ENCODE results near the gene PAF1. TPM values are rescaled to one million over a fixed set of nuclear protein-coding genes. Genes with fewer than 3 reads are reported as not detected.

The PAF1 gene
- total RNA-seq = 25.3 and 41.4 TPM in 2 replicates

GRCh38 chr19:39390751-39391437, at the start of gene PAF1, which contains the start of gene MED29:
PAF1 (minus strand) TSS chr19:39391106; CDS start chr19:39390864, 242 bp downstream.
MED29 (plus strand) TSS chr19:39391378; CDS start chr19:39391423, 45 bp downstream.

GRCh38 chr19:39435499-39436349, 44.8 kb upstream of the PAF1 start, which contains the start of gene RPS16:
RPS16 (minus strand) TSS chr19:39435949; CDS start chr19:39435895, 54 bp downstream.

GRCh38 chr19:39412100-39412866, 21.4 kb upstream of the PAF1 start, which contains the start of gene PLEKHG2:
PLEKHG2 (plus strand) TSS chr19:39412669; CDS start chr19:39414087, 1,418 bp downstream.

GRCh38 chr19:39406656-39407409, 15.9 kb upstream of the PAF1 start, which contains the start of gene ZFP36:
ZFP36 (plus strand) TSS chr19:39406847; CDS start chr19:39406905, 58 bp downstream.

GRCh38 chr19:39341719-39342604, 48.9 kb downstream of the PAF1 start, which contains the start of gene SAMD4B:
SAMD4B (plus strand) TSS chr19:39342421; CDS start chr19:39356894, 14,473 bp downstream.

Other genes with a start within 250 kb of the PAF1 start
- gene NCCRP1, start 194.1 kb downstream of the PAF1 start, total RNA-seq = 0.72 and 1.3 TPM in 2 replicates
- not detected in 2 replicates for gene SYCN, start 186.8 kb downstream of the PAF1 start, total RNA-seq
- not detected in 2 replicates for gene IFNL3, start 146.1 kb downstream of the PAF1 start, total RNA-seq
- gene IFNL4, start 142.2 kb downstream of the PAF1 start, total RNA-seq = not detected in 2 replicates
- not detected in 2 replicates for gene IFNL2, start 122.7 kb downstream of the PAF1 start, total RNA-seq
- not detected in 2 replicates for gene IFNL1, start 94.7 kb downstream of the PAF1 start, total RNA-seq
- gene LRFN1, start 70.2 kb downstream of the PAF1 start, total RNA-seq = 0.11 TPM in 1 of 2 replicates, not detected in the other
- not detected in 2 replicates for gene GMFG, start 55.1 kb downstream of the PAF1 start, total RNA-seq
- 47.5 and 53.5 TPM in 2 replicates for gene SAMD4B, start 48.7 kb downstream of the PAF1 start, total RNA-seq
- gene MED29, start 272 bp upstream of the PAF1 start, total RNA-seq = 30.9 and 33.6 TPM in 2 replicates
- gene ZFP36, start 15.7 kb upstream of the PAF1 start, total RNA-seq = 37.7 and 60.0 TPM in 2 replicates
- gene PLEKHG2, start 21.6 kb upstream of the PAF1 start, total RNA-seq = 4.1 and 10.5 TPM in 2 replicates
- 1,797 and 2,309 TPM in 2 replicates for gene RPS16, start 44.8 kb upstream of the PAF1 start, total RNA-seq
- 44.0 and 55.0 TPM in 2 replicates for gene SUPT5H, start 54.5 kb upstream of the PAF1 start, total RNA-seq
- 86.0 and 123 TPM in 2 replicates for gene TIMM50, start 89.7 kb upstream of the PAF1 start, total RNA-seq
- gene DLL3, start 107.8 kb upstream of the PAF1 start, total RNA-seq = 2.0 and 2.6 TPM in 2 replicates
- gene SELENOV, start 124.0 kb upstream of the PAF1 start, total RNA-seq = not detected in 2 replicates
- gene EID2B, start 141.7 kb upstream of the PAF1 start, total RNA-seq = 1.8 and 2.1 TPM in 2 replicates
- gene EID2, start 149.1 kb upstream of the PAF1 start, total RNA-seq = 8.8 and 19.9 TPM in 2 replicates
- gene LGALS13, start 211.4 kb upstream of the PAF1 start, total RNA-seq = not detected in 2 replicates